HepG2 (cell line): ENCODE results near the gene SMIM21. TPM values are rescaled to one million over a fixed set of nuclear protein-coding genes. Genes with fewer than 3 reads are reported as not detected.

ENCODE experiments used
- ATAC-seq: fragments of 200-7000 bp; cut with Tn5 transposase; 3 replicates; pipeline ENCODE4 v1.9.1; 2020; ENCODE audit warnings: mild to moderate bottlenecking, moderate library complexity
- BruUV-seq: library from RNA; stranded (reverse); fragments of 400-500 nt; replicated peaks from 2 replicates; lab custom pipeline; 2021; lab: Mats Ljungman, UMichigan
- CTCF ChIA-PET: fragments of 300-600 bp; formaldehyde crosslinking; extraction: SDS; loops from one replicate; lab custom pipeline; 2021; ENCODE audit warnings: low total read pairs, inconsistent platforms, low intra/inter-chr PET ratio; lab: Yijun Ruan, JAX
- POLR2A ChIA-PET: fragments of 350-600 bp; sonication (Branson Sonifier 250); formaldehyde crosslinking; loops from one replicate; lab custom pipeline; 2020; ENCODE audit warnings: antibody characterized with exemption, inconsistent platforms; lab: Yijun Ruan, JAX
- DNase-seq: peaks from one replicate; pipeline ENCODE4 v3.0.0-alpha.2; 2015; ENCODE audit warnings: low spot score
- FAIRE-seq: peaks from 3 replicates; lab custom pipeline; 2011; peaks lifted over from hg19 to GRCh38; lab: Jason Lieb, UNC
- H2AFZ ChIP-seq: one replicate; pipeline ENCODE4 v1.6.1; 2011; ENCODE audit warnings: low read length, inconsistent platforms
- H3K27ac ChIP-seq: fragments of 300-600 bp; 3 replicates; pipeline ENCODE4 v1.8.0; 2011; ENCODE audit warnings: mixed run types, mild to moderate bottlenecking, mixed read lengths, low read length, inconsistent platforms; ENCODE audit not compliant: insufficient read depth; ENCODE audit errors: extremely low read length
- H3K27me3 ChIP-seq, 2 experiments: fragments of 200-600 bp in 1 of 2; 2 replicates in 1 of 2; 3 replicates in 1 of 2; pipeline versions ENCODE4 v1.6.0 to v1.8.0; 2011; ENCODE audit warnings: low read length in 2 of 2, mild to moderate bottlenecking in 2 of 2, moderate library complexity in 2 of 2, inconsistent platforms in 1 of 2; ENCODE audit not compliant: insufficient read depth in 2 of 2, control insufficient read depth in 1 of 2
- H3K36me3 ChIP-seq, 2 experiments: fragments of 200-600 bp in 1 of 2; replicated peaks in 1 of 2; 2 replicates in 1 of 2; 3 replicates in 1 of 2; pipeline versions ENCODE4 v1.5.1 to v1.8.0; 2011; ENCODE audit warnings: low read length in 2 of 2, inconsistent platforms in 1 of 2; ENCODE audit not compliant: insufficient read depth in 2 of 2, control insufficient read depth in 1 of 2
- H3K4me1 ChIP-seq: 2 replicates; pipeline ENCODE4 v1.5.1; 2012; ENCODE audit warnings: low read length, inconsistent platforms; ENCODE audit not compliant: insufficient read depth
- H3K4me2 ChIP-seq: 2 replicates; pipeline ENCODE4 v1.6.0; 2011; ENCODE audit warnings: low read depth, low read length, inconsistent platforms
- H3K4me3 ChIP-seq, 3 experiments: fragments of 200-600 bp in 1 of 3; sonication (generic), shearing (Covaris generic) in 1 of 3; replicated peaks in 1 of 3; 2 replicates each; pipeline ENCODE4 v1.5.1; 2011 to 2016; ENCODE audit warnings: low read length in 3 of 3, inconsistent platforms in 2 of 3, low read depth in 2 of 3, mild to moderate bottlenecking in 2 of 3, control low read depth in 1 of 3, mixed read lengths in 1 of 3; ENCODE audit not compliant: insufficient read depth in 1 of 3
- H3K79me2 ChIP-seq: one replicate; pipeline ENCODE4 v1.6.1; 2011; ENCODE audit warnings: low read length, inconsistent platforms; ENCODE audit not compliant: insufficient read depth
- H3K9ac ChIP-seq: 2 replicates; pipeline ENCODE4 v1.6.0; 2011; ENCODE audit warnings: mild to moderate bottlenecking, low read depth, low read length, inconsistent platforms; ENCODE audit not compliant: insufficient read depth
- H3K9me3 ChIP-seq: 2 replicates; pipeline ENCODE4 v1.5.1; 2012; ENCODE audit warnings: mild to moderate bottlenecking, low read length
- H4K20me1 ChIP-seq: 2 replicates; pipeline ENCODE4 v1.6.0; 2011; ENCODE audit warnings: inconsistent platforms, mild to moderate bottlenecking, low read length, moderate library complexity; ENCODE audit not compliant: insufficient read depth
- GABPA ChIP-seq, 2 experiments: IDR thresholded peaks; 2 replicates each; pipeline ENCODE4 v1.6.1; 2011 to 2016; ENCODE audit warnings: low read depth in 2 of 2, low read length in 1 of 2, missing biosample characterization in 1 of 2, missing genetic modification characterization in 1 of 2
- MAFF ChIP-seq: IDR thresholded peaks from 2 replicates; pipeline ENCODE4 v1.6.1; 2011; ENCODE audit warnings: low read depth, low read length, improper control_type of control experiment
- MAFK ChIP-seq, 2 experiments: IDR thresholded peaks in 1 of 2; conservative IDR thresholded peaks in 1 of 2; 2 replicates each; pipeline ENCODE4 v1.6.1; 2011; ENCODE audit warnings: improper control_type of control experiment in 2 of 2, low read length in 2 of 2
- MXD3 ChIP-seq: IDR thresholded peaks from 2 replicates; pipeline ENCODE4 v1.6.1; 2016; ENCODE audit warnings: mild to moderate bottlenecking, missing biosample characterization, missing genetic modification reagents
- PRDM10 ChIP-seq: sonication (generic); formaldehyde crosslinking; IDR thresholded peaks from 2 replicates; pipeline ENCODE4 v1.4.0; 2020; ENCODE audit warnings: low read depth, missing genetic modification reagents
- SALL1 ChIP-seq: sonication (generic); formaldehyde crosslinking; IDR thresholded peaks from 2 replicates; pipeline ENCODE4 v1.8.0; 2022; ENCODE audit warnings: mild to moderate bottlenecking, missing genetic modification reagents
- SMAD1 ChIP-seq: sonication (generic); formaldehyde crosslinking; IDR thresholded peaks from 2 replicates; pipeline ENCODE4 v1.4.0; 2020; ENCODE audit warnings: missing genetic modification reagents, low read depth, mild to moderate bottlenecking, borderline replicate concordance
- TEAD3 ChIP-seq: optimal IDR thresholded peaks from 2 replicates; pipeline ENCODE3; 2016; ENCODE audit warnings: borderline replicate concordance
- TFE3 ChIP-seq: IDR thresholded peaks from 2 replicates; pipeline ENCODE4 v1.6.1; 2016
- ZNF44 ChIP-seq: sonication (generic); formaldehyde crosslinking; IDR thresholded peaks from 2 replicates; pipeline ENCODE4 v1.5.1; 2020; ENCODE audit warnings: mild to moderate bottlenecking, missing genetic modification reagents
- ZNF746 ChIP-seq: sonication (generic); formaldehyde crosslinking; IDR thresholded peaks from 2 replicates; pipeline ENCODE4 v1.8.0; 2022; ENCODE audit warnings: mild to moderate bottlenecking, missing genetic modification reagents
- WGBS: methylation state at CpG from one replicate; pipeline ENCODE4 v1.1.6; 2017; ENCODE audit warnings: low lambda C conversion rate; 5-methylcytosine and 5-hydroxymethylcytosine counted together
- in situ Hi-C: cut with HindIII; loops from 2 replicates; pipeline ENCODE4 v1.10.0; 2017; ENCODE audit warnings: low pct_unique_long_range_greater_than_20kb; ENCODE audit not compliant: extremely low pct_ligation_motif_present
- intact Hi-C: fragments of 100-400 bp; cut with micrococcal nuclease; formaldehyde crosslinking; loops from one replicate; pipeline ENCODE4 v1.10.0; 2022; ENCODE audit not compliant: unreplicated experiment
- polyA plus RNA-seq, 8 experiments: library from polyadenylated mRNA; depleted of rRNA in 3 of 8; stranded (reverse) in 7 of 8; unstranded in 1 of 8; fragments of >200 nt; fragmentation: Illumina TruSeq in 4 of 8; extraction: Trizol in 4 of 8; gene quantifications; 2 replicates each; pipeline versions ENCODE4 v1.2.1 to v1.2.3, GENCODE V29; 2011 to 2016; ENCODE audit warnings: low read depth in 4 of 8, missing spikeins in 1 of 8, mixed read lengths in 1 of 8; ENCODE audit not compliant: insufficient read depth in 1 of 8
- total RNA-seq, 5 experiments: library from RNA; depleted of rRNA; stranded (reverse); fragments of >200 nt; fragmentation: Illumina TruSeq; extraction: Trizol; gene quantifications; 2 replicates each; pipeline ENCODE4 v1.2.3, GENCODE V29; 2016; ENCODE audit warnings: low read depth in 1 of 5
- TF ChIP-seq, protein P1 (sequence below): IDR thresholded peaks from 2 replicates; pipeline ENCODE4 v1.6.1; 2016; ENCODE audit warnings: low read depth, missing genetic modification reagents, missing compliant biosample characterization

The SMIM21 gene
- total and polyA plus RNA-seq, 2 of the 13 experiments (the other 11 are each of a cell fraction or from before 2014, with no cell fraction given) = not detected

DNA sequence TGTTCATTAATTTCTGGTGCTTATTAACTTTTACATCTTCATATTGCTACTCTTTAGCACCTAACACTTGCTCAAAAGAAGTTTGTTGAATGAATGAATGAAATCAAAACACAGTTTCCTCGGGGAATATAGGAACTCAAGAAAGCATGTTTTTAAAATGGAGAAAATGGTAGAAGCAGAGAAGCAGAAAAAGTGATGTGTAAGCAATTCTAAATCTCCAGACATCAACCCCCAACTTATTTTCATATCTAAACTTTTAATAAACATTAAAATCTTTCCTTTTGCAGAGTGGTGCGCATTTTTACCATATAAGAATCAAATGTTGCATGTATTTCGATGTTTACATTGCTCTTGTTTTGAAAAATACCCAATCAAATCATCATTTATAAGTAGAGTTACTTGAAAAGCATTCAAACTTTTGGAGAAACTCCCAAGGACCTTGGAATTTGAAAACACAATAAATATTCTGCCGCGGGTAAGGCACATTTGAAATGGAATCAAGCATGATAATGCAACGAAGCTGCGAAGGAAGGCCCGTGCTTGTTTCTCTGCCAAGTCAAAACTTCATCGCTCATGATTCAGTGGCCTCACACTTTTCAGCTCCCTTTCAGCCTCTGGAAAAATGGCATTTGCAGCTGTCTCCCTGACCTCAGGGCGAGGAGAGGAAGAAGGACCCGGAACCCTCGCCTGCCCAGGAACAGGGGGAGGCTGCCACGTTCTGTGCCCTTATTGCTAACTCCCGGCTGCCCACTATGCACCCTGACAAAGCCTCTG is 26.7 kb upstream of the SMIM21 start:
- intact Hi-C loops = no loop called here
- no peak for DNase-seq
- Histone ChIP-seq H3K27me3 (peaks cover 0 to 17% of the 10 kb centered on the region in 2 experiments; a peak in 4 of 5 replicates), H3K4me1 (0 out of 2 replicates have a peak, but pooled peaks cover 11% of the 10 kb centered on the region), H3K9ac (no peak overlapping the region), H3K4me3 (no peak overlapping the region), H4K20me1 (no peaks in the 10 kb centered on the region), H2AFZ (no peak overlapping the region), H3K27ac (no peak overlapping the region), H3K36me3 (no peaks in the 10 kb centered on the region), H3K9me3 (0 out of 2 replicates have a peak, but pooled peaks cover 5% of the 10 kb centered on the region), H3K4me2 (no peak overlapping the region), H3K79me2 (no peaks in the 10 kb centered on the region)
- 66% methylated on average over 14 of the region's 14 CpGs for WGBS
- CTCF ChIA-PET = no interaction called here
- no peak for FAIRE-seq
- ATAC-seq = no peak
- POLR2A ChIA-PET = no interaction called here
- in situ Hi-C loops = no loop called here
- BruUV-seq = no TSS peak
- TF ChIP-seq GABPA (IDR thresholded peaks at IDR 0.05; ENCODE audit: low read depth, low read length) (no peak), GABPA (CRISPR knock-in tag; IDR thresholded peaks at IDR 0.05; ENCODE audit: low read depth) (no peak), MXD3 (CRISPR knock-in tag) (no peak), MAFK (conservative IDR thresholded peaks at IDR 0.05 in 1 of 2, IDR thresholded peaks at IDR 0.05 in 1 of 2; ENCODE audit: low read length in 2 of 2) (peak in 1 of 2 experiments; percentile 90; a peak in 3 of 4 replicates), ZNF44 (CRISPR knock-in tag) (no peak), ZNF746 (no peak), TFE3 (CRISPR knock-in tag) (no peak), PRDM10 (CRISPR knock-in tag) (no peak), TEAD3 (CRISPR knock-in tag) (no peak), MAFF (peak; percentile 78), SMAD1 (CRISPR knock-in tag) (no peak), SALL1 (no peak)
- TF ChIP-seq, protein P1, sequence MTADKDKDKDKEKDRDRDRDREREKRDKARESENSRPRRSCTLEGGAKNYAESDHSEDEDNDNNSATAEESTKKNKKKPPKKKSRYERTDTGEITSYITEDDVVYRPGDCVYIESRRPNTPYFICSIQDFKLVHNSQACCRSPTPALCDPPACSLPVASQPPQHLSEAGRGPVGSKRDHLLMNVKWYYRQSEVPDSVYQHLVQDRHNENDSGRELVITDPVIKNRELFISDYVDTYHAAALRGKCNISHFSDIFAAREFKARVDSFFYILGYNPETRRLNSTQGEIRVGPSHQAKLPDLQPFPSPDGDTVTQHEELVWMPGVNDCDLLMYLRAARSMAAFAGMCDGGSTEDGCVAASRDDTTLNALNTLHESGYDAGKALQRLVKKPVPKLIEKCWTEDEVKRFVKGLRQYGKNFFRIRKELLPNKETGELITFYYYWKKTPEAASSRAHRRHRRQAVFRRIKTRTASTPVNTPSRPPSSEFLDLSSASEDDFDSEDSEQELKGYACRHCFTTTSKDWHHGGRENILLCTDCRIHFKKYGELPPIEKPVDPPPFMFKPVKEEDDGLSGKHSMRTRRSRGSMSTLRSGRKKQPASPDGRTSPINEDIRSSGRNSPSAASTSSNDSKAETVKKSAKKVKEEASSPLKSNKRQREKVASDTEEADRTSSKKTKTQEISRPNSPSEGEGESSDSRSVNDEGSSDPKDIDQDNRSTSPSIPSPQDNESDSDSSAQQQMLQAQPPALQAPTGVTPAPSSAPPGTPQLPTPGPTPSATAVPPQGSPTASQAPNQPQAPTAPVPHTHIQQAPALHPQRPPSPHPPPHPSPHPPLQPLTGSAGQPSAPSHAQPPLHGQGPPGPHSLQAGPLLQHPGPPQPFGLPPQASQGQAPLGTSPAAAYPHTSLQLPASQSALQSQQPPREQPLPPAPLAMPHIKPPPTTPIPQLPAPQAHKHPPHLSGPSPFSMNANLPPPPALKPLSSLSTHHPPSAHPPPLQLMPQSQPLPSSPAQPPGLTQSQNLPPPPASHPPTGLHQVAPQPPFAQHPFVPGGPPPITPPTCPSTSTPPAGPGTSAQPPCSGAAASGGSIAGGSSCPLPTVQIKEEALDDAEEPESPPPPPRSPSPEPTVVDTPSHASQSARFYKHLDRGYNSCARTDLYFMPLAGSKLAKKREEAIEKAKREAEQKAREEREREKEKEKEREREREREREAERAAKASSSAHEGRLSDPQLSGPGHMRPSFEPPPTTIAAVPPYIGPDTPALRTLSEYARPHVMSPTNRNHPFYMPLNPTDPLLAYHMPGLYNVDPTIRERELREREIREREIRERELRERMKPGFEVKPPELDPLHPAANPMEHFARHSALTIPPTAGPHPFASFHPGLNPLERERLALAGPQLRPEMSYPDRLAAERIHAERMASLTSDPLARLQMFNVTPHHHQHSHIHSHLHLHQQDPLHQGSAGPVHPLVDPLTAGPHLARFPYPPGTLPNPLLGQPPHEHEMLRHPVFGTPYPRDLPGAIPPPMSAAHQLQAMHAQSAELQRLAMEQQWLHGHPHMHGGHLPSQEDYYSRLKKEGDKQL = no peak
